Stimulated activated CD4-positive, alpha-beta T cell treated with anti-CD3 and anti-CD28 coated beads, Interleukin-1b, Interleukin-23, amount 100 ng/mL, for 48 hours (primary cell): ENCODE measurements around the gene WNT3.
"Not testable (repeated sequence)": the region's sequence is repeated elsewhere in the genome, so short reads cannot be mapped to it uniquely, and the experiment has no call there.

ENCODE experiments used
- DNase-seq: peaks from one replicate; pipeline ENCODE4 v3.0.0-alpha.2; 2020

The WNT3 gene

GRCh38 chr17:46764000-46764708, 54.3 kb downstream of the WNT3 start:
- no peak for DNase-seq

- no peak for DNase-seq
Observed at GRCh38 chr17:46763416-46763815, 55.1 kb downstream of the WNT3 start.

GRCh38 chr17:46759141-46759540, 59.4 kb downstream of the WNT3 start:
- no peak for DNase-seq

- no peak for DNase-seq
Observed at GRCh38 chr17:46758614-46759013, 59.9 kb downstream of the WNT3 start.

- not testable (repeated sequence) for DNase-seq
Observed at GRCh38 chr17:46757588-46757987, 60.9 kb downstream of the WNT3 start.

GRCh38 chr17:46756861-46757260, 61.6 kb downstream of the WNT3 start:
- DNase-seq, result no peak

- DNase-seq, result no peak
Observed at GRCh38 chr17:46756081-46756735, 62.3 kb downstream of the WNT3 start.

- no peak for DNase-seq
Observed at GRCh38 chr17:46753776-46754175, 64.7 kb downstream of the WNT3 start.

- DNase-seq, result no peak
Observed at GRCh38 chr17:46751425-46751824, 67.1 kb downstream of the WNT3 start.

GRCh38 chr17:46745376-46745775, 73.1 kb downstream of the WNT3 start:
- no peak for DNase-seq

- DNase-seq, result no peak
Observed at GRCh38 chr17:46744441-46744840, 74.1 kb downstream of the WNT3 start.

- peak; percentile 31 for DNase-seq
Observed at GRCh38 chr17:46742565-46743270, 75.8 kb downstream of the WNT3 start.

- no peak for DNase-seq
Observed at GRCh38 chr17:46741122-46741730, 77.3 kb downstream of the WNT3 start.

GRCh38 chr17:46739982-46740381, 78.5 kb downstream of the WNT3 start:
- no peak for DNase-seq

- DNase-seq, result no peak
Observed at GRCh38 chr17:46738544-46738943, 79.9 kb downstream of the WNT3 start.

- DNase-seq, result no peak
Observed at GRCh38 chr17:46737326-46737725, 81.2 kb downstream of the WNT3 start.

GRCh38 chr17:46736100-46736499, 82.4 kb downstream of the WNT3 start:
- DNase-seq, result no peak

GRCh38 chr17:46733837-46734475, 84.5 kb downstream of the WNT3 start:
- DNase-seq, result no peak

- DNase-seq, result no peak
Observed at GRCh38 chr17:46732754-46733398, 85.6 kb downstream of the WNT3 start.

- DNase-seq, result no peak
Observed at GRCh38 chr17:46732160-46732559, 86.3 kb downstream of the WNT3 start.

- DNase-seq, result no peak
Observed at GRCh38 chr17:46730679-46731078, 87.8 kb downstream of the WNT3 start.

- no peak for DNase-seq
Observed at GRCh38 chr17:46730026-46730425, 88.5 kb downstream of the WNT3 start.
